GM12875 (cell line): ENCODE results near the gene TXLNB.

ENCODE experiments used
- H3K4me3 ChIP-seq: one replicate; pipeline ENCODE4 v1.5.1; 2011; ENCODE audit warnings: low read depth, low read length, control low read depth
- TF ChIP-seq, protein P1 (sequence below): IDR thresholded peaks from 2 replicates; pipeline ENCODE4 v1.5.1; 2011; ENCODE audit warnings: low read depth, mild to moderate bottlenecking, control low read depth, inconsistent platforms, low read length, moderate library complexity, borderline replicate concordance; ENCODE audit not compliant: insufficient read depth

The TXLNB gene

DNA sequence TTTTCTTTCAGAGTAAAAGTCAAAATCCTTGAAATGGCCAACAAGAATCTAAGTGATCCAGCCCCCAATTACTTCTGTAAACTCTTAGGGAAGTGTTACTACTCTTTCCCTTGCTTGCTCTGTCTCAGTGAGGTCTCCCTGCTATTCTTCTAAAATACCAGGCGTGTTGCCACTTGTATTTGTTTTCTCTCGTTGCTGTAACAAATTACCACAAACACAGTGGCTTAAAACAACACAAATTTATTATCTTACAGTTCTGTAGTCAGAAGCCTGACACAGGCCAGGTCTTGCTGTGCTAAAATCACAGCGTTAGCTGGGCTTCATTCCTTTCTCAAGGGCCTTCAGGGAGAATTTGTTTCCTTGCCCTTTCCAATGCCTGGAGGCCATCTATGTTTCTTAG, 97.1 kb downstream of the TXLNB start:
- TF ChIP-seq, protein P1, sequence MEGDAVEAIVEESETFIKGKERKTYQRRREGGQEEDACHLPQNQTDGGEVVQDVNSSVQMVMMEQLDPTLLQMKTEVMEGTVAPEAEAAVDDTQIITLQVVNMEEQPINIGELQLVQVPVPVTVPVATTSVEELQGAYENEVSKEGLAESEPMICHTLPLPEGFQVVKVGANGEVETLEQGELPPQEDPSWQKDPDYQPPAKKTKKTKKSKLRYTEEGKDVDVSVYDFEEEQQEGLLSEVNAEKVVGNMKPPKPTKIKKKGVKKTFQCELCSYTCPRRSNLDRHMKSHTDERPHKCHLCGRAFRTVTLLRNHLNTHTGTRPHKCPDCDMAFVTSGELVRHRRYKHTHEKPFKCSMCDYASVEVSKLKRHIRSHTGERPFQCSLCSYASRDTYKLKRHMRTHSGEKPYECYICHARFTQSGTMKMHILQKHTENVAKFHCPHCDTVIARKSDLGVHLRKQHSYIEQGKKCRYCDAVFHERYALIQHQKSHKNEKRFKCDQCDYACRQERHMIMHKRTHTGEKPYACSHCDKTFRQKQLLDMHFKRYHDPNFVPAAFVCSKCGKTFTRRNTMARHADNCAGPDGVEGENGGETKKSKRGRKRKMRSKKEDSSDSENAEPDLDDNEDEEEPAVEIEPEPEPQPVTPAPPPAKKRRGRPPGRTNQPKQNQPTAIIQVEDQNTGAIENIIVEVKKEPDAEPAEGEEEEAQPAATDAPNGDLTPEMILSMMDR = no peak
- H3K4me3 ChIP-seq = no peak overlapping the region
